GM12878 (cell line): Measurements from ENCODE around the gene SYNGR4. TPM values are rescaled to one million over a fixed set of nuclear protein-coding genes. Genes with fewer than 3 reads are reported as not detected.

Experiments used
- CBX3 ChIP-seq: fragments of 200-600 bp; sonication (generic); IDR thresholded peaks from 2 replicates; pipeline ENCODE4 v1.6.1; 2016; ENCODE audit warnings: low read depth, borderline replicate concordance
- EZH2 ChIP-seq: IDR thresholded peaks from 2 replicates; pipeline ENCODE4 v1.6.1; 2012; ENCODE audit warnings: low read depth, mild to moderate bottlenecking, control low read depth, inconsistent platforms, low read length, borderline replicate concordance; ENCODE audit not compliant: control insufficient read depth
- FOS ChIP-seq: IDR thresholded peaks from 3 replicates; pipeline ENCODE4 v1.6.1; 2011; ENCODE audit warnings: borderline replicate concordance; ENCODE audit not compliant: insufficient read length; ENCODE audit errors: extremely low read depth
- MEF2A ChIP-seq: IDR thresholded peaks from 2 replicates; pipeline ENCODE4 v1.6.1; 2011; ENCODE audit warnings: low read depth, mild to moderate bottlenecking, low read length, moderate library complexity; ENCODE audit not compliant: insufficient read depth
- NR2C2 ChIP-seq: IDR thresholded peaks from 2 replicates; pipeline ENCODE4 v1.6.1; 2011; ENCODE audit warnings: borderline replicate concordance, low read depth; ENCODE audit not compliant: control insufficient read depth, insufficient read length
- TCF7 ChIP-seq: IDR thresholded peaks from 2 replicates; pipeline ENCODE4 v1.6.1; 2014; ENCODE audit warnings: antibody characterized with exemption, borderline replicate concordance
- polyA plus RNA-seq, 11 experiments: library from polyadenylated mRNA; depleted of rRNA in 4 of 11; unstranded in 6 of 11; stranded (reverse) in 5 of 11; fragments of >200 nt; fragmentation: Nextera tagmentation in 4 of 11; fragmentation: Illumina TruSeq in 1 of 11; extraction: Ambion mirVana in 4 of 11; extraction: Trizol in 1 of 11; gene quantifications; 1 replicate in 1 of 11; 2 replicates in 10 of 11; pipeline versions ENCODE4 v1.2.1 to v1.2.3, GENCODE V29; 2011 to 2016; ENCODE audit warnings: inconsistent platforms in 2 of 11, missing spikeins in 2 of 11, low read depth in 1 of 11
- total RNA-seq, 4 experiments: library from RNA; depleted of rRNA in 3 of 4; stranded (reverse); fragments of >200 nt in 3 of 4; fragmentation: Illumina TruSeq in 1 of 4; extraction: Trizol in 1 of 4; gene quantifications; 2 replicates each; pipeline versions ENCODE4 v1.2.1 to v1.2.3, GENCODE V29; 2013 to 2021
- TF ChIP-seq, protein P1 (sequence below): fragments of 450-650 bp; IDR thresholded peaks from 2 replicates; pipeline ENCODE4 v1.6.1; 2018; ENCODE audit warnings: borderline replicate concordance, mild to moderate bottlenecking; ENCODE audit not compliant: partially characterized antibody
- TF ChIP-seq, protein P2 (sequence below): fragments of 450-650 bp; IDR thresholded peaks from 2 replicates; pipeline ENCODE4 v1.6.1; 2017; ENCODE audit warnings: mild to moderate bottlenecking, moderate library complexity
- TF ChIP-seq, protein P3 (sequence below), 3 experiments: IDR thresholded peaks in 2 of 3; conservative IDR thresholded peaks in 1 of 3; 2 replicates each; pipeline ENCODE4 v1.5.1; 2011; ENCODE audit warnings: low read depth in 3 of 3, low read length in 3 of 3, mild to moderate bottlenecking in 3 of 3, control low read depth in 2 of 3, moderate library complexity in 2 of 3, inconsistent platforms in 1 of 3, mixed read lengths in 1 of 3; ENCODE audit not compliant: control insufficient read depth in 2 of 3, insufficient read depth in 1 of 3; ENCODE audit errors: extremely low read depth in 1 of 3
- TF ChIP-seq, protein P4 (sequence below): IDR thresholded peaks from 2 replicates; pipeline ENCODE4 v1.6.1; 2012; ENCODE audit warnings: mild to moderate bottlenecking, low read depth, low read length
- TF ChIP-seq, protein P5 (sequence below): fragments of 450-650 bp; IDR thresholded peaks from 2 replicates; pipeline ENCODE4 v1.6.1; 2014; ENCODE audit warnings: mild to moderate bottlenecking
- TF ChIP-seq, protein P6 (sequence below): IDR thresholded peaks from 2 replicates; pipeline ENCODE4 v1.6.1; 2012; ENCODE audit warnings: low read length, inconsistent platforms

SYNGR4 gene
- total and polyA plus RNA-seq, 10 of the 15 experiments (the other 5 are each of a cell fraction or from before 2014, with no cell fraction given): 0.08 to 0.72 (median 0.17) TPM; not detected in 6

DNA sequence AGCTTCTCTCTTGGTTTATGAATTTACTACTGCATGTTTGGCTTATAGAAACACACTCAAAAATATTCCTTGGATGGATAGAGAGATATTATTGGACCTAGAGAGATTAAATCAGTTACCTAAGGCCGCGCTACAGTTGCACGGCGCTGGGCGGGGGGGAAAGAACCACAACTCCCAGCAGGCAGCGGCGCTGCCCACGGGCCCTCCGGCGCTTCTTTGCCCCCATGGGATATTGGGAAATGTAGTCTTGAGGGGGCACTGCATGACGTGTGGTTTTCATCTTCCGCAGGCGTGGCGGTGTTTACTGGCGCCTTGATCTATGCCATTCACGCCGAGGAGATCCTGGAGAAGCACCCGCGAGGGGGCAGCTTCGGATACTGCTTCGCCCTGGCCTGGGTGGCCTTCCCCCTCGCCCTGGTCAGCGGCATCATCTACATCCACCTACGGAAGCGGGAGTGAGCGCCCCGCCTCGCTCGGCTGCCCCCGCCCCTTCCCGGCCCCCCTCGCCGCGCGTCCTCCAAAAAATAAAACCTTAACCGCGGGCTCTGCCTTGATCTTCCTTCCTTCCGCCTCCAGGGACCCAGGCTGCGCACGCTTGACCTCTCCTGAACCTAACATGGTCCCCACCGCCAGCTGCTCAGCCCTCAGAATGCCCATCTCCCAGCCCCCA lies 34.0 kb upstream of the SYNGR4 start (continued):
- TF ChIP-seq, protein P1, sequence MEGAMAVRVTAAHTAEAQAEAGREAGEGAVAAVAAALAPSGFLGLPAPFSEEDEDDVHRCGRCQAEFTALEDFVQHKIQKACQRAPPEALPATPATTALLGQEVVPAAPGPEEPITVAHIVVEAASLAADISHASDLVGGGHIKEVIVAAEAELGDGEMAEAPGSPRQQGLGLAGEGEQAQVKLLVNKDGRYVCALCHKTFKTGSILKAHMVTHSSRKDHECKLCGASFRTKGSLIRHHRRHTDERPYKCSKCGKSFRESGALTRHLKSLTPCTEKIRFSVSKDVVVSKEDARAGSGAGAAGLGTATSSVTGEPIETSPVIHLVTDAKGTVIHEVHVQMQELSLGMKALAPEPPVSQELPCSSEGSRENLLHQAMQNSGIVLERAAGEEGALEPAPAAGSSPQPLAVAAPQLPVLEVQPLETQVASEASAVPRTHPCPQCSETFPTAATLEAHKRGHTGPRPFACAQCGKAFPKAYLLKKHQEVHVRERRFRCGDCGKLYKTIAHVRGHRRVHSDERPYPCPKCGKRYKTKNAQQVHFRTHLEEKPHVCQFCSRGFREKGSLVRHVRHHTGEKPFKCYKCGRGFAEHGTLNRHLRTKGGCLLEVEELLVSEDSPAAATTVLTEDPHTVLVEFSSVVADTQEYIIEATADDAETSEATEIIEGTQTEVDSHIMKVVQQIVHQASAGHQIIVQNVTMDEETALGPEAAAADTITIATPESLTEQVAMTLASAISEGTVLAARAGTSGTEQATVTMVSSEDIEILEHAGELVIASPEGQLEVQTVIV: peak; percentile 19
- TF ChIP-seq EZH2 (no peak), MEF2A (no peak), TCF7 (no peak), CBX3 (no peak), FOS (no peak), NR2C2 (no peak)
- TF ChIP-seq, protein P2, sequence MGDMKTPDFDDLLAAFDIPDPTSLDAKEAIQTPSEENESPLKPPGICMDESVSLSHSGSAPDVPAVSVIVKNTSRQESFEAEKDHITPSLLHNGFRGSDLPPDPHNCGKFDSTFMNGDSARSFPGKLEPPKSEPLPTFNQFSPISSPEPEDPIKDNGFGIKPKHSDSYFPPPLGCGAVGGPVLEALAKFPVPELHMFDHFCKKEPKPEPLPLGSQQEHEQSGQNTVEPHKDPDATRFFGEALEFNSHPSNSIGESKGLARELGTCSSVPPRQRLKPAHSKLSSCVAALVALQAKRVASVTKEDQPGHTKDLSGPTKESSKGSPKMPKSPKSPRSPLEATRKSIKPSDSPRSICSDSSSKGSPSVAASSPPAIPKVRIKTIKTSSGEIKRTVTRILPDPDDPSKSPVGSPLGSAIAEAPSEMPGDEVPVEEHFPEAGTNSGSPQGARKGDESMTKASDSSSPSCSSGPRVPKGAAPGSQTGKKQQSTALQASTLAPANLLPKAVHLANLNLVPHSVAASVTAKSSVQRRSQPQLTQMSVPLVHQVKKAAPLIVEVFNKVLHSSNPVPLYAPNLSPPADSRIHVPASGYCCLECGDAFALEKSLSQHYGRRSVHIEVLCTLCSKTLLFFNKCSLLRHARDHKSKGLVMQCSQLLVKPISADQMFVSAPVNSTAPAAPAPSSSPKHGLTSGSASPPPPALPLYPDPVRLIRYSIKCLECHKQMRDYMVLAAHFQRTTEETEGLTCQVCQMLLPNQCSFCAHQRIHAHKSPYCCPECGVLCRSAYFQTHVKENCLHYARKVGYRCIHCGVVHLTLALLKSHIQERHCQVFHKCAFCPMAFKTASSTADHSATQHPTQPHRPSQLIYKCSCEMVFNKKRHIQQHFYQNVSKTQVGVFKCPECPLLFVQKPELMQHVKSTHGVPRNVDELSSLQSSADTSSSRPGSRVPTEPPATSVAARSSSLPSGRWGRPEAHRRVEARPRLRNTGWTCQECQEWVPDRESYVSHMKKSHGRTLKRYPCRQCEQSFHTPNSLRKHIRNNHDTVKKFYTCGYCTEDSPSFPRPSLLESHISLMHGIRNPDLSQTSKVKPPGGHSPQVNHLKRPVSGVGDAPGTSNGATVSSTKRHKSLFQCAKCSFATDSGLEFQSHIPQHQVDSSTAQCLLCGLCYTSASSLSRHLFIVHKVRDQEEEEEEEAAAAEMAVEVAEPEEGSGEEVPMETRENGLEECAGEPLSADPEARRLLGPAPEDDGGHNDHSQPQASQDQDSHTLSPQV: no peak
- TF ChIP-seq, protein P3, sequence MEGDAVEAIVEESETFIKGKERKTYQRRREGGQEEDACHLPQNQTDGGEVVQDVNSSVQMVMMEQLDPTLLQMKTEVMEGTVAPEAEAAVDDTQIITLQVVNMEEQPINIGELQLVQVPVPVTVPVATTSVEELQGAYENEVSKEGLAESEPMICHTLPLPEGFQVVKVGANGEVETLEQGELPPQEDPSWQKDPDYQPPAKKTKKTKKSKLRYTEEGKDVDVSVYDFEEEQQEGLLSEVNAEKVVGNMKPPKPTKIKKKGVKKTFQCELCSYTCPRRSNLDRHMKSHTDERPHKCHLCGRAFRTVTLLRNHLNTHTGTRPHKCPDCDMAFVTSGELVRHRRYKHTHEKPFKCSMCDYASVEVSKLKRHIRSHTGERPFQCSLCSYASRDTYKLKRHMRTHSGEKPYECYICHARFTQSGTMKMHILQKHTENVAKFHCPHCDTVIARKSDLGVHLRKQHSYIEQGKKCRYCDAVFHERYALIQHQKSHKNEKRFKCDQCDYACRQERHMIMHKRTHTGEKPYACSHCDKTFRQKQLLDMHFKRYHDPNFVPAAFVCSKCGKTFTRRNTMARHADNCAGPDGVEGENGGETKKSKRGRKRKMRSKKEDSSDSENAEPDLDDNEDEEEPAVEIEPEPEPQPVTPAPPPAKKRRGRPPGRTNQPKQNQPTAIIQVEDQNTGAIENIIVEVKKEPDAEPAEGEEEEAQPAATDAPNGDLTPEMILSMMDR (IDR thresholded peaks at IDR 0.05 in 2 of 3, conservative IDR thresholded peaks at IDR 0.05 in 1 of 3; ENCODE audit: control insufficient read depth in 2 of 3, extremely low read depth in 1 of 3, insufficient read depth in 1 of 3, low read depth in 3 of 3, low read length in 3 of 3): no peak; a peak in 1 of 6 replicates
- TF ChIP-seq, protein P4, sequence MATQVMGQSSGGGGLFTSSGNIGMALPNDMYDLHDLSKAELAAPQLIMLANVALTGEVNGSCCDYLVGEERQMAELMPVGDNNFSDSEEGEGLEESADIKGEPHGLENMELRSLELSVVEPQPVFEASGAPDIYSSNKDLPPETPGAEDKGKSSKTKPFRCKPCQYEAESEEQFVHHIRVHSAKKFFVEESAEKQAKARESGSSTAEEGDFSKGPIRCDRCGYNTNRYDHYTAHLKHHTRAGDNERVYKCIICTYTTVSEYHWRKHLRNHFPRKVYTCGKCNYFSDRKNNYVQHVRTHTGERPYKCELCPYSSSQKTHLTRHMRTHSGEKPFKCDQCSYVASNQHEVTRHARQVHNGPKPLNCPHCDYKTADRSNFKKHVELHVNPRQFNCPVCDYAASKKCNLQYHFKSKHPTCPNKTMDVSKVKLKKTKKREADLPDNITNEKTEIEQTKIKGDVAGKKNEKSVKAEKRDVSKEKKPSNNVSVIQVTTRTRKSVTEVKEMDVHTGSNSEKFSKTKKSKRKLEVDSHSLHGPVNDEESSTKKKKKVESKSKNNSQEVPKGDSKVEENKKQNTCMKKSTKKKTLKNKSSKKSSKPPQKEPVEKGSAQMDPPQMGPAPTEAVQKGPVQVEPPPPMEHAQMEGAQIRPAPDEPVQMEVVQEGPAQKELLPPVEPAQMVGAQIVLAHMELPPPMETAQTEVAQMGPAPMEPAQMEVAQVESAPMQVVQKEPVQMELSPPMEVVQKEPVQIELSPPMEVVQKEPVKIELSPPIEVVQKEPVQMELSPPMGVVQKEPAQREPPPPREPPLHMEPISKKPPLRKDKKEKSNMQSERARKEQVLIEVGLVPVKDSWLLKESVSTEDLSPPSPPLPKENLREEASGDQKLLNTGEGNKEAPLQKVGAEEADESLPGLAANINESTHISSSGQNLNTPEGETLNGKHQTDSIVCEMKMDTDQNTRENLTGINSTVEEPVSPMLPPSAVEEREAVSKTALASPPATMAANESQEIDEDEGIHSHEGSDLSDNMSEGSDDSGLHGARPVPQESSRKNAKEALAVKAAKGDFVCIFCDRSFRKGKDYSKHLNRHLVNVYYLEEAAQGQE: no peak
- TF ChIP-seq, protein P5, sequence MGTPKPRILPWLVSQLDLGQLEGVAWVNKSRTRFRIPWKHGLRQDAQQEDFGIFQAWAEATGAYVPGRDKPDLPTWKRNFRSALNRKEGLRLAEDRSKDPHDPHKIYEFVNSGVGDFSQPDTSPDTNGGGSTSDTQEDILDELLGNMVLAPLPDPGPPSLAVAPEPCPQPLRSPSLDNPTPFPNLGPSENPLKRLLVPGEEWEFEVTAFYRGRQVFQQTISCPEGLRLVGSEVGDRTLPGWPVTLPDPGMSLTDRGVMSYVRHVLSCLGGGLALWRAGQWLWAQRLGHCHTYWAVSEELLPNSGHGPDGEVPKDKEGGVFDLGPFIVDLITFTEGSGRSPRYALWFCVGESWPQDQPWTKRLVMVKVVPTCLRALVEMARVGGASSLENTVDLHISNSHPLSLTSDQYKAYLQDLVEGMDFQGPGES: 0 out of 2 replicates have a peak, but pooled peaks have one; percentile 21
- TF ChIP-seq, protein P6, sequence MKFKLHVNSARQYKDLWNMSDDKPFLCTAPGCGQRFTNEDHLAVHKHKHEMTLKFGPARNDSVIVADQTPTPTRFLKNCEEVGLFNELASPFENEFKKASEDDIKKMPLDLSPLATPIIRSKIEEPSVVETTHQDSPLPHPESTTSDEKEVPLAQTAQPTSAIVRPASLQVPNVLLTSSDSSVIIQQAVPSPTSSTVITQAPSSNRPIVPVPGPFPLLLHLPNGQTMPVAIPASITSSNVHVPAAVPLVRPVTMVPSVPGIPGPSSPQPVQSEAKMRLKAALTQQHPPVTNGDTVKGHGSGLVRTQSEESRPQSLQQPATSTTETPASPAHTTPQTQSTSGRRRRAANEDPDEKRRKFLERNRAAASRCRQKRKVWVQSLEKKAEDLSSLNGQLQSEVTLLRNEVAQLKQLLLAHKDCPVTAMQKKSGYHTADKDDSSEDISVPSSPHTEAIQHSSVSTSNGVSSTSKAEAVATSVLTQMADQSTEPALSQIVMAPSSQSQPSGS: no peak
